ENCODE measurements around the gene BLOC1S1. TPM values are rescaled to one million over a fixed set of nuclear protein-coding genes. Genes with fewer than 3 reads are reported as not detected.
A peak's percentile ranks its signal among the peaks of the same experiment; 100 is the strongest.

BLOC1S1 gene
- total RNA-seq, 6 donors from 2014 or later, result 34.6 to 255 (median 139) TPM

- H3K27ac ChIP-seq, result peak overlapping the region; percentile 93 to 97 (median 94)
- H3K9me3 ChIP-seq, result no peaks in the 10 kb centered on the region
- H3K36me3 ChIP-seq, result peaks cover 0 to 6% (median 2%) of the 10 kb centered on the region in 4 donors
- peaks cover 32 to 63% (median 41%) of the 10 kb centered on the region in 4 donors for H3K4me1 ChIP-seq
- peak overlapping the region in 3 of 4 donors; percentile 87 to 97 (median 89) for H3K4me3 ChIP-seq
- H3K27me3 ChIP-seq, result no peaks in the 10 kb centered on the region
- ATAC-seq (ENCODE audit: low FRiP score in 2 of 2), result no peak
- TF ChIP-seq CTCF (IDR thresholded peaks at IDR 0.05), result no peak
- no peak for TF ChIP-seq POLR2A (IDR thresholded peaks at IDR 0.05)
- TF ChIP-seq EP300 (IDR thresholded peaks at IDR 0.05), result no peak
- no peak for TF ChIP-seq POLR2AphosphoS5 (IDR thresholded peaks at IDR 0.05)
- DNase-seq, result no peak
- WGBS, 2 donors, result 40 to 46% methylated on average over 8 of the region's 8 CpGs
Measured at GRCh38 chr12:55717011-55718007, 1.5 kb downstream of the BLOC1S1 start.

- no peak for DNase-seq
- H3K27ac ChIP-seq, result peak overlapping the region in 3 of 4 donors; percentile 44 to 97 (median 93)
- 42 to 48% methylated on average over 4 of the region's 4 CpGs for WGBS, 2 donors
- H3K36me3 ChIP-seq, result peaks cover 0 to 9% (median 6%) of the 10 kb centered on the region in 4 donors
- no peaks in the 10 kb centered on the region for H3K9me3 ChIP-seq
- H3K4me1 ChIP-seq, result peaks cover 32 to 63% (median 41%) of the 10 kb centered on the region in 4 donors
- ATAC-seq (ENCODE audit: low FRiP score in 2 of 2), result no peak
- H3K27me3 ChIP-seq, result no peaks in the 10 kb centered on the region
- no peak for TF ChIP-seq EP300 (IDR thresholded peaks at IDR 0.05)
- no peak for TF ChIP-seq POLR2A (IDR thresholded peaks at IDR 0.05)
- no peak for TF ChIP-seq POLR2AphosphoS5 (IDR thresholded peaks at IDR 0.05)
- no peak for TF ChIP-seq CTCF (IDR thresholded peaks at IDR 0.05)
- no peak overlapping the region for H3K4me3 ChIP-seq
Measured at GRCh38 chr12:55718015-55718414, 2.2 kb downstream of the BLOC1S1 start.

- TF ChIP-seq POLR2AphosphoS5 (IDR thresholded peaks at IDR 0.05), result no peak
- TF ChIP-seq CTCF (IDR thresholded peaks at IDR 0.05), result no peak
- TF ChIP-seq POLR2A (IDR thresholded peaks at IDR 0.05), result no peak
- no peak for TF ChIP-seq EP300 (IDR thresholded peaks at IDR 0.05)
- H3K4me1 ChIP-seq, result peaks cover 36 to 67% (median 42%) of the 10 kb centered on the region in 4 donors
- WGBS, 2 donors, result 69 to 84% methylated on average over 3 to 4 of the region's 4 CpGs
- H3K4me3 ChIP-seq, result no peak overlapping the region
- no peaks in the 10 kb centered on the region for H3K27me3 ChIP-seq
- DNase-seq (no peak), ATAC-seq (ENCODE audit: low FRiP score in 2 of 2) (no peak)
- peak overlapping the region in 3 of 4 donors; percentile 44 to 97 (median 93) for H3K27ac ChIP-seq
- peaks cover 0 to 16% (median 8%) of the 10 kb centered on the region in 4 donors for H3K36me3 ChIP-seq
- H3K9me3 ChIP-seq, result no peaks in the 10 kb centered on the region
Measured at GRCh38 chr12:55718624-55719275, 2.9 kb downstream of the BLOC1S1 start.

GRCh38 chr12:55719371-55719770 is 3.5 kb downstream of the BLOC1S1 start:
- 85 to 91% methylated on average over 7 of the region's 7 CpGs for WGBS, 2 donors
- Histone ChIP-seq H3K27ac (peak overlapping the region in 2 of 4 donors; percentile 30 to 97), H3K27me3 (no peaks in the 10 kb centered on the region), H3K4me3 (no peak overlapping the region), H3K4me1 (peaks cover 36 to 73% (median 43%) of the 10 kb centered on the region in 4 donors), H3K36me3 (peaks cover 5 to 23% (median 14%) of the 10 kb centered on the region in 4 donors), H3K9me3 (no peaks in the 10 kb centered on the region)
- ATAC-seq (ENCODE audit: low FRiP score in 2 of 2) (no peak), DNase-seq (no peak)
- TF ChIP-seq POLR2A (IDR thresholded peaks at IDR 0.05) (no peak), EP300 (IDR thresholded peaks at IDR 0.05) (no peak), POLR2AphosphoS5 (IDR thresholded peaks at IDR 0.05) (no peak), CTCF (IDR thresholded peaks at IDR 0.05) (no peak)

Measured in upper lobe of left lung (tissue), 6 donors.